Mucosa of rectum (tissue), 2 donors: Measurements from ENCODE around the gene BCAR3.
A peak's percentile ranks its signal among the peaks of the same experiment; 100 is the strongest.

Experiments used
- H3K27ac ChIP-seq, 2 donors: one replicate each; pipeline ENCODE4 v1.7.0; 2013; ENCODE audit warnings: inconsistent platforms in 2 of 2, low read depth in 2 of 2, low read length in 2 of 2
- H3K27me3 ChIP-seq, 2 donors: one replicate each; pipeline ENCODE4 v1.7.0; 2013; ENCODE audit warnings: low read length in 2 of 2; ENCODE audit not compliant: control insufficient read depth in 2 of 2, insufficient read depth in 2 of 2
- H3K36me3 ChIP-seq, 2 donors: one replicate each; pipeline ENCODE4 v1.7.0; 2013; ENCODE audit warnings: low read length in 2 of 2; ENCODE audit not compliant: control insufficient read depth in 2 of 2, insufficient read depth in 2 of 2
- H3K4me1 ChIP-seq, 2 donors: one replicate each; pipeline ENCODE4 v1.7.0; 2013; ENCODE audit warnings: low read length in 2 of 2, mild to moderate bottlenecking in 1 of 2; ENCODE audit not compliant: control insufficient read depth in 2 of 2, insufficient read depth in 2 of 2
- H3K4me3 ChIP-seq, 2 donors: one replicate each; pipeline ENCODE4 v1.7.0; 2013; ENCODE audit warnings: low read length in 2 of 2
- H3K9ac ChIP-seq, 2 donors: one replicate each; pipeline ENCODE4 v1.7.0; 2013; ENCODE audit warnings: low read length in 2 of 2, low read depth in 1 of 2, mild to moderate bottlenecking in 1 of 2
- H3K9me3 ChIP-seq, 2 donors: one replicate each; pipeline ENCODE4 v1.7.0; 2013; ENCODE audit warnings: low read length in 2 of 2; ENCODE audit not compliant: control insufficient read depth in 2 of 2
- donor health status: healthy.
- donor health status: Normal muscosa, but diverticular disease.

Gene BCAR3

GRCh38 chr1:93518516-93518915, 163.1 kb downstream of the BCAR3 start:
- Histone ChIP-seq H3K27me3 (no peaks in the 10 kb centered on the region), H3K36me3 (no peaks in the 10 kb centered on the region), H3K9ac (no peak overlapping the region), H3K4me3 (no peak overlapping the region), H3K9me3 (no peaks in the 10 kb centered on the region), H3K4me1 (peaks cover 0 to 12% of the 10 kb centered on the region in 2 donors), H3K27ac (peak overlapping the region in 1 of 2 donors; percentile 13)

GRCh38 chr1:93516164-93516563, 165.5 kb downstream of the BCAR3 start:
- no peak overlapping the region for H3K9ac ChIP-seq
- no peaks in the 10 kb centered on the region for H3K9me3 ChIP-seq
- no peaks in the 10 kb centered on the region for H3K27me3 ChIP-seq
- H3K4me1 ChIP-seq: peaks cover 0 to 12% of the 10 kb centered on the region in 2 donors
- no peak overlapping the region for H3K27ac ChIP-seq
- no peaks in the 10 kb centered on the region for H3K36me3 ChIP-seq
- H3K4me3 ChIP-seq: no peak overlapping the region
